ENCODE results near the gene GPRC5C. TPM values are rescaled to one million over a fixed set of nuclear protein-coding genes. Genes with fewer than 3 reads are reported as not detected.

GPRC5C gene
- total and polyA plus RNA-seq, 9 of the 15 experiments (the other 6 are each of a cell fraction or from before 2014, with no cell fraction given), result 0.28 to 9.0 (median 4.1) TPM

DNA sequence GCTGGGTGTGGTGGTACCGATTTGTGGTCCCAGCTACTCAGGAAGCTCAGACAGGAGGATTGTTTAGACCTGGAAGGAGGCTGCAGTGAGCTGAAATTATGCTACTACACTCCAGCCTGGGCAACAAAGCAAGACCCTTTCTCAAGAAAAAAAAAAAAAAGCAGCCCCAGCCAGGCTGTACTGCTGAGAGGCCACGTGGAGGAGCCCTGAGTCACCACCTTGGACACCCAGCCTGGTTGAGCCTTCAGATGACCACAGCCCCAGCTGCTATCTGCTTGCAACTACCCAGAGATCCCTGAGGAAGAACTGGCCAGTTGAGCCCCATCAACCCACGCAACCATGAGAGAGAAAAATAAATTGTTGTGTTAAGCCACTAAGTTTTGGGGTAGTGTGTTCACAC is 23.6 kb upstream of the GPRC5C start:
- no TSS peak for BruUV-seq (replicated peaks)
- Histone ChIP-seq H3K9me1 (ENCODE audit: control insufficient read depth, insufficient read depth, low read length) (no peaks in the 10 kb centered on the region), H3K79me2 (ENCODE audit: control insufficient read depth, insufficient read depth, low read length) (no peaks in the 10 kb centered on the region), H3K36me3 (ENCODE audit: control insufficient read depth, insufficient read depth, low read length) (no peaks in the 10 kb centered on the region), H3K9me3 (replicated peaks; ENCODE audit: control insufficient read depth, insufficient read depth, low read depth, low read length) (no peaks in the 10 kb centered on the region), H3K4me1 (replicated peaks in 1 of 2; ENCODE audit: control insufficient read depth in 2 of 2, insufficient read depth in 2 of 2, low read length in 2 of 2) (no peaks in the 10 kb centered on the region), H3K27ac (ENCODE audit: extremely low read depth, low read depth, low read length) (no peak overlapping the region), H2AFZ (ENCODE audit: low read depth, low read length) (no peak overlapping the region), H4K20me1 (replicated peaks; ENCODE audit: control insufficient read depth, insufficient read depth, low read length) (no peaks in the 10 kb centered on the region), H3K4me3 (no peak overlapping the region), H3K27me3 (ENCODE audit: control insufficient read depth in 2 of 2, insufficient read depth in 2 of 2, low read length in 2 of 2) (peaks cover 13 to 39% of the 10 kb centered on the region in 2 experiments; a peak in 4 of 5 replicates), H3K4me2 (ENCODE audit: insufficient read depth, low read length) (no peak overlapping the region), H3K9ac (ENCODE audit: insufficient read depth in 1 of 2, low read depth in 2 of 2, low read length in 2 of 2) (no peak overlapping the region)
- ATAC-seq (peak; percentile 94), DNase-seq (ENCODE audit: extremely low read depth in 1 of 4, low spot score in 3 of 4) (peak; percentile 43 to 69 (median 58)), FAIRE-seq (peak; percentile 85)
- 0% methylated on average over 3 of the region's 3 CpGs for WGBS (ENCODE audit: insufficient coverage, low coverage, missing lambda C conversion rate)
- intact Hi-C loops (cut with micrococcal nuclease), result loop anchor here (1.0 kb wide), 1 partner anchor 49 kb away; no protein-coding TSS in a partner anchor
- in situ Hi-C loops (cut with MboI), result no loop called here
- ChIA-PET POLR2A (interaction anchor here (0.6 kb wide), 1 partner anchor 19 kb away, joined by 4 read pairs; no protein-coding TSS in a partner anchor), CTCF (ENCODE audit: low intra/inter-chr PET ratio) (interaction anchor here (0.6 to 1.7 kb wide), 3 partner anchors 50 to 707 kb away, joined by 3 to 12 read pairs (median 5); no protein-coding TSS in a partner anchor)
- TF ChIP-seq XRCC3 (IDR thresholded peaks at IDR 0.05) (no peak), MED1 (CRISPR knock-in tag; IDR thresholded peaks at IDR 0.05; ENCODE audit: borderline replicate concordance) (no peak), TRIM28 (IDR thresholded peaks at IDR 0.05) (no peak), BDP1 (IDR thresholded peaks at IDR 0.05; ENCODE audit: insufficient read depth, insufficient read length) (no peak), RUNX1 (IDR thresholded peaks at IDR 0.05; ENCODE audit: low read depth) (no peak), TBP (optimal IDR thresholded peaks at IDR 0.05; ENCODE audit: low read depth, low read length) (no peak), FOXJ2 (tag; IDR thresholded peaks at IDR 0.05) (no peak), MCM5 (IDR thresholded peaks at IDR 0.05; ENCODE audit: low read depth) (no peak), PYGO2 (tag; IDR thresholded peaks at IDR 0.05) (no peak), TFAM (CRISPR knock-in tag; conservative IDR thresholded peaks at IDR 0.05) (no peak), ESRRA (IDR thresholded peaks at IDR 0.05; ENCODE audit: borderline replicate concordance, low read depth) (peak; percentile 43; the same call in 1 of the 2 replicates), WHSC1 (IDR thresholded peaks at IDR 0.05; ENCODE audit: low read length) (no peak), EGR1 (conservative IDR thresholded peaks at IDR 0.05) (peak; percentile 56), NCOA6 (IDR thresholded peaks at IDR 0.05) (no peak), NR1H2 (CRISPR knock-in tag; IDR thresholded peaks at IDR 0.05) (no peak), EP300 (IDR thresholded peaks at IDR 0.05; ENCODE audit: low read length) (no peak)
- TF ChIP-seq, protein P1, sequence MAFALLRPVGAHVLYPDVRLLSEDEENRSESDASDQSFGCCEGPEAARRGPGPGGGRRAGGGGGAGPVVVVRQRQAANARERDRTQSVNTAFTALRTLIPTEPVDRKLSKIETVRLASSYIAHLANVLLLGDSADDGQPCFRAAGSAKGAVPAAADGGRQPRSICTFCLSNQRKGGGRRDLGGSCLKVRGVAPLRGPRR (CRISPR knock-in tag; IDR thresholded peaks at IDR 0.05), result no peak
- TF ChIP-seq, protein P2, sequence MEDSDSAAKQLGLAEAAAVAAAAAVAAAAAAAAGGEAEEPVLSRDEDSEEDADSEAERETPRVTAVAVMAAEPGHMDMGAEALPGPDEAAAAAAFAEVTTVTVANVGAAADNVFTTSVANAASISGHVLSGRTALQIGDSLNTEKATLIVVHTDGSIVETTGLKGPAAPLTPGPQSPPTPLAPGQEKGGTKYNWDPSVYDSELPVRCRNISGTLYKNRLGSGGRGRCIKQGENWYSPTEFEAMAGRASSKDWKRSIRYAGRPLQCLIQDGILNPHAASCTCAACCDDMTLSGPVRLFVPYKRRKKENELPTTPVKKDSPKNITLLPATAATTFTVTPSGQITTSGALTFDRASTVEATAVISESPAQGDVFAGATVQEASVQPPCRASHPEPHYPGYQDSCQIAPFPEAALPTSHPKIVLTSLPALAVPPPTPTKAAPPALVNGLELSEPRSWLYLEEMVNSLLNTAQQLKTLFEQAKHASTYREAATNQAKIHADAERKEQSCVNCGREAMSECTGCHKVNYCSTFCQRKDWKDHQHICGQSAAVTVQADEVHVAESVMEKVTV (CRISPR knock-in tag; IDR thresholded peaks at IDR 0.05), result peak; percentile 76
- TF ChIP-seq, protein P3, sequence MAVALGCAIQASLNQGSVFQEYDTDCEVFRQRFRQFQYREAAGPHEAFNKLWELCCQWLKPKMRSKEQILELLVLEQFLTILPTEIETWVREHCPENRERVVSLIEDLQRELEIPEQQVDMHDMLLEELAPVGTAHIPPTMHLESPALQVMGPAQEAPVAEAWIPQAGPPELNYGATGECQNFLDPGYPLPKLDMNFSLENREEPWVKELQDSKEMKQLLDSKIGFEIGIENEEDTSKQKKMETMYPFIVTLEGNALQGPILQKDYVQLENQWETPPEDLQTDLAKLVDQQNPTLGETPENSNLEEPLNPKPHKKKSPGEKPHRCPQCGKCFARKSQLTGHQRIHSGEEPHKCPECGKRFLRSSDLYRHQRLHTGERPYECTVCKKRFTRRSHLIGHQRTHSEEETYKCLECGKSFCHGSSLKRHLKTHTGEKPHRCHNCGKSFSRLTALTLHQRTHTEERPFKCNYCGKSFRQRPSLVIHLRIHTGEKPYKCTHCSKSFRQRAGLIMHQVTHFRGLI (CRISPR knock-in tag; IDR thresholded peaks at IDR 0.05), result no peak
- TF ChIP-seq, protein P4, sequence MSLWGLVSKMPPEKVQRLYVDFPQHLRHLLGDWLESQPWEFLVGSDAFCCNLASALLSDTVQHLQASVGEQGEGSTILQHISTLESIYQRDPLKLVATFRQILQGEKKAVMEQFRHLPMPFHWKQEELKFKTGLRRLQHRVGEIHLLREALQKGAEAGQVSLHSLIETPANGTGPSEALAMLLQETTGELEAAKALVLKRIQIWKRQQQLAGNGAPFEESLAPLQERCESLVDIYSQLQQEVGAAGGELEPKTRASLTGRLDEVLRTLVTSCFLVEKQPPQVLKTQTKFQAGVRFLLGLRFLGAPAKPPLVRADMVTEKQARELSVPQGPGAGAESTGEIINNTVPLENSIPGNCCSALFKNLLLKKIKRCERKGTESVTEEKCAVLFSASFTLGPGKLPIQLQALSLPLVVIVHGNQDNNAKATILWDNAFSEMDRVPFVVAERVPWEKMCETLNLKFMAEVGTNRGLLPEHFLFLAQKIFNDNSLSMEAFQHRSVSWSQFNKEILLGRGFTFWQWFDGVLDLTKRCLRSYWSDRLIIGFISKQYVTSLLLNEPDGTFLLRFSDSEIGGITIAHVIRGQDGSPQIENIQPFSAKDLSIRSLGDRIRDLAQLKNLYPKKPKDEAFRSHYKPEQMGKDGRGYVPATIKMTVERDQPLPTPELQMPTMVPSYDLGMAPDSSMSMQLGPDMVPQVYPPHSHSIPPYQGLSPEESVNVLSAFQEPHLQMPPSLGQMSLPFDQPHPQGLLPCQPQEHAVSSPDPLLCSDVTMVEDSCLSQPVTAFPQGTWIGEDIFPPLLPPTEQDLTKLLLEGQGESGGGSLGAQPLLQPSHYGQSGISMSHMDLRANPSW (CRISPR knock-in tag; IDR thresholded peaks at IDR 0.05), result no peak
